WTC11 (cell line): Measurements from ENCODE around the gene POU3F1. TPM values are rescaled to one million over a fixed set of nuclear protein-coding genes. Genes with fewer than 3 reads are reported as not detected.

ENCODE experiments used
- ATAC-seq: fragments of 200-7000 bp; cut with Tn5 transposase; 2 replicates; pipeline ENCODE4 v1.10.0; 2021; ENCODE audit warnings: mild to moderate bottlenecking, moderate library complexity
- CTCF ChIA-PET: fragments of 300-600 bp; sonication (Branson Sonifier 250); formaldehyde crosslinking; loops from one replicate; lab custom pipeline; 2021; ENCODE audit warnings: antibody characterized with exemption; lab: Charles Lee
- POLR2A ChIA-PET: fragments of 350-600 bp; sonication (Branson Sonifier 250); formaldehyde crosslinking; loops from one replicate; lab custom pipeline; 2021; ENCODE audit warnings: antibody characterized with exemption; lab: Charles Lee
- DNase-seq: peaks from one replicate; pipeline ENCODE4 v3.0.0; 2021; ENCODE audit warnings: low spot score
- H3K27ac Mint-ChIP-seq: 2 replicates; pipeline ENCODE4 v1.8.0; 2021; ENCODE audit warnings: mixed read lengths
- H3K27me3 Mint-ChIP-seq: 2 replicates; pipeline ENCODE4 v1.8.0; 2021; ENCODE audit warnings: low read depth, mild to moderate bottlenecking, moderate library complexity, mixed read lengths
- H3K36me3 Mint-ChIP-seq: 2 replicates; pipeline ENCODE4 v1.8.0; 2021; ENCODE audit warnings: mixed read lengths
- H3K4me1 Mint-ChIP-seq: 2 replicates; pipeline ENCODE4 v1.8.0; 2022; ENCODE audit warnings: mixed read lengths
- H3K4me3 Mint-ChIP-seq: 2 replicates; pipeline ENCODE4 v1.8.0; 2021; ENCODE audit warnings: mild to moderate bottlenecking, moderate library complexity, mixed read lengths
- H3K9me3 Mint-ChIP-seq: 2 replicates; pipeline ENCODE4 v1.8.0; 2021; ENCODE audit warnings: mixed read lengths
- ARID4B ChIP-seq: sonication (generic); formaldehyde crosslinking; IDR thresholded peaks from 2 replicates; pipeline ENCODE4 v1.8.0; 2023; ENCODE audit warnings: missing genetic modification reagents, mild to moderate bottlenecking, borderline replicate concordance
- CREM ChIP-seq: sonication (generic); formaldehyde crosslinking; IDR thresholded peaks from 2 replicates; pipeline ENCODE4 v1.8.1; 2022; ENCODE audit warnings: mild to moderate bottlenecking, missing genetic modification reagents, moderate library complexity
- E2F4 ChIP-seq: sonication (generic); formaldehyde crosslinking; IDR thresholded peaks from 2 replicates; pipeline ENCODE4 v1.8.1; 2022; ENCODE audit warnings: low read depth, mild to moderate bottlenecking, moderate library complexity, missing genetic modification reagents, borderline replicate concordance
- HMGA2 ChIP-seq: fragments of 250-450 bp; sonication (Bioruptor Pico); IDR thresholded peaks from 2 replicates; pipeline ENCODE4 v1.4.0; 2021; ENCODE audit warnings: mild to moderate bottlenecking, moderate library complexity
- IRF2 ChIP-seq: sonication (generic); formaldehyde crosslinking; IDR thresholded peaks from 2 replicates; pipeline ENCODE4 v1.8.0; 2022; ENCODE audit warnings: low read depth, missing genetic modification reagents, borderline replicate concordance
- KAT7 ChIP-seq: sonication (generic); formaldehyde crosslinking; IDR thresholded peaks from 2 replicates; pipeline ENCODE4 v1.8.1; 2023; ENCODE audit warnings: missing genetic modification reagents, mild to moderate bottlenecking, borderline replicate concordance
- SP1 ChIP-seq: sonication (generic); formaldehyde crosslinking; conservative IDR thresholded peaks from 2 replicates; pipeline ENCODE4 v1.8.1; 2022; ENCODE audit warnings: missing genetic modification reagents
- ZNF232 ChIP-seq: sonication (generic); formaldehyde crosslinking; IDR thresholded peaks from 2 replicates; pipeline ENCODE4 v1.8.0; 2022; ENCODE audit warnings: mild to moderate bottlenecking, missing genetic modification reagents
- total RNA-seq: library from RNA; stranded (reverse); gene quantifications from 3 replicates; pipeline ENCODE4 v1.2.3, GENCODE V29; 2021
- TF ChIP-seq, protein P1 (sequence below): fragments of 250-450 bp; sonication (Bioruptor Pico); IDR thresholded peaks from 2 replicates; pipeline ENCODE4 v1.9.0; 2021; ENCODE audit warnings: moderate library complexity, mild to moderate bottlenecking, inconsistent platforms, borderline replicate concordance
- TF ChIP-seq, protein P2 (sequence below): fragments of 250-450 bp; sonication (Bioruptor Pico); IDR thresholded peaks from 2 replicates; pipeline ENCODE4 v1.8.0; 2021; ENCODE audit warnings: mild to moderate bottlenecking
- TF ChIP-seq, protein P3 (sequence below): sonication (generic); formaldehyde crosslinking; IDR thresholded peaks from 2 replicates; pipeline ENCODE4 v1.8.1; 2022; ENCODE audit warnings: mild to moderate bottlenecking, moderate library complexity, missing genetic modification reagents

The POU3F1 gene
- total RNA-seq, 1 experiment from 2014 or later = 18.9 TPM

GRCh38 chr1:38071312-38072256 is 25.0 kb upstream of the POU3F1 start (continued):
- no peak for TF ChIP-seq E2F4 (CRISPR knock-in tag)
- TF ChIP-seq ZNF232 (CRISPR knock-in tag) = no peak
- no peak for TF ChIP-seq HMGA2 (CRISPR knock-in tag)
- no peak for TF ChIP-seq SP1 (CRISPR knock-in tag)
- TF ChIP-seq, protein P1, sequence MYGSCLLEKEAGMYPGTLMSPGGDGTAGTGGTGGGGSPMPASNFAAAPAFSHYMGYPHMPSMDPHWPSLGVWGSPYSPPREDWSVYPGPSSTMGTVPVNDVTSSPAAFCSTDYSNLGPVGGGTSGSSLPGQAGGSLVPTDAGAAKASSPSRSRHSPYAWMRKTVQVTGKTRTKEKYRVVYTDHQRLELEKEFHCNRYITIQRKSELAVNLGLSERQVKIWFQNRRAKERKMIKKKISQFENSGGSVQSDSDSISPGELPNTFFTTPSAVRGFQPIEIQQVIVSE (CRISPR knock-in tag) = no peak
- TF ChIP-seq CREM (CRISPR knock-in tag) = no peak
- TF ChIP-seq, protein P2, sequence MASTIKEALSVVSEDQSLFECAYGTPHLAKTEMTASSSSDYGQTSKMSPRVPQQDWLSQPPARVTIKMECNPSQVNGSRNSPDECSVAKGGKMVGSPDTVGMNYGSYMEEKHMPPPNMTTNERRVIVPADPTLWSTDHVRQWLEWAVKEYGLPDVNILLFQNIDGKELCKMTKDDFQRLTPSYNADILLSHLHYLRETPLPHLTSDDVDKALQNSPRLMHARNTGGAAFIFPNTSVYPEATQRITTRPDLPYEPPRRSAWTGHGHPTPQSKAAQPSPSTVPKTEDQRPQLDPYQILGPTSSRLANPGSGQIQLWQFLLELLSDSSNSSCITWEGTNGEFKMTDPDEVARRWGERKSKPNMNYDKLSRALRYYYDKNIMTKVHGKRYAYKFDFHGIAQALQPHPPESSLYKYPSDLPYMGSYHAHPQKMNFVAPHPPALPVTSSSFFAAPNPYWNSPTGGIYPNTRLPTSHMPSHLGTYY = no peak
- no peak for TF ChIP-seq ARID4B (CRISPR knock-in tag)

- Mint-ChIP-seq H3K27me3 (no peaks in the 10 kb centered on the region), H3K4me1 (peaks cover 44% of the 10 kb centered on the region), H3K36me3 (no peaks in the 10 kb centered on the region), H3K27ac (no peak overlapping the region), H3K9me3 (no peaks in the 10 kb centered on the region), H3K4me3 (no peak overlapping the region)
- ChIA-PET CTCF (interaction anchor here (0.6 kb wide), 1 partner anchor 434 kb away, joined by 5 read pairs; no protein-coding TSS in a partner anchor), POLR2A (no interaction called here)
- DNase-seq (no peak), ATAC-seq (no peak)
- TF ChIP-seq E2F4 (CRISPR knock-in tag) = no peak
- TF ChIP-seq KAT7 (CRISPR knock-in tag) = no peak
- TF ChIP-seq, protein P3, sequence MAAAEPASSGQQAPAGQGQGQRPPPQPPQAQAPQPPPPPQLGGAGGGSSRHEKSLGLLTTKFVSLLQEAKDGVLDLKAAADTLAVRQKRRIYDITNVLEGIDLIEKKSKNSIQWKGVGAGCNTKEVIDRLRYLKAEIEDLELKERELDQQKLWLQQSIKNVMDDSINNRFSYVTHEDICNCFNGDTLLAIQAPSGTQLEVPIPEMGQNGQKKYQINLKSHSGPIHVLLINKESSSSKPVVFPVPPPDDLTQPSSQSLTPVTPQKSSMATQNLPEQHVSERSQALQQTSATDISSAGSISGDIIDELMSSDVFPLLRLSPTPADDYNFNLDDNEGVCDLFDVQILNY (CRISPR knock-in tag) = no peak
- no peak for TF ChIP-seq IRF2
These were observed 22.4 kb upstream of the POU3F1 start for GRCh38 chr1:38068980-38069340.
